Lung microvascular endothelial cell (primary cell): ENCODE data around the gene CYTH3. TPM values are rescaled to one million over a fixed set of nuclear protein-coding genes. Genes with fewer than 3 reads are reported as not detected.

Experiments used
- DNase-seq, 2 donors: peaks; one replicate each; pipeline versions ENCODE4 v3.0.0 to v3.0.0-alpha.2; 2010; ENCODE audit warnings: low read depth in 2 of 2
- total RNA-seq: library from RNA; depleted of rRNA; stranded (reverse); fragments of >200 nt; gene quantifications from 2 replicates; pipeline ENCODE4 v1.2.1, GENCODE V29; 2014

The CYTH3 gene
- total RNA-seq, 1 donor from 2014 or later = 11.1 TPM

DNA sequence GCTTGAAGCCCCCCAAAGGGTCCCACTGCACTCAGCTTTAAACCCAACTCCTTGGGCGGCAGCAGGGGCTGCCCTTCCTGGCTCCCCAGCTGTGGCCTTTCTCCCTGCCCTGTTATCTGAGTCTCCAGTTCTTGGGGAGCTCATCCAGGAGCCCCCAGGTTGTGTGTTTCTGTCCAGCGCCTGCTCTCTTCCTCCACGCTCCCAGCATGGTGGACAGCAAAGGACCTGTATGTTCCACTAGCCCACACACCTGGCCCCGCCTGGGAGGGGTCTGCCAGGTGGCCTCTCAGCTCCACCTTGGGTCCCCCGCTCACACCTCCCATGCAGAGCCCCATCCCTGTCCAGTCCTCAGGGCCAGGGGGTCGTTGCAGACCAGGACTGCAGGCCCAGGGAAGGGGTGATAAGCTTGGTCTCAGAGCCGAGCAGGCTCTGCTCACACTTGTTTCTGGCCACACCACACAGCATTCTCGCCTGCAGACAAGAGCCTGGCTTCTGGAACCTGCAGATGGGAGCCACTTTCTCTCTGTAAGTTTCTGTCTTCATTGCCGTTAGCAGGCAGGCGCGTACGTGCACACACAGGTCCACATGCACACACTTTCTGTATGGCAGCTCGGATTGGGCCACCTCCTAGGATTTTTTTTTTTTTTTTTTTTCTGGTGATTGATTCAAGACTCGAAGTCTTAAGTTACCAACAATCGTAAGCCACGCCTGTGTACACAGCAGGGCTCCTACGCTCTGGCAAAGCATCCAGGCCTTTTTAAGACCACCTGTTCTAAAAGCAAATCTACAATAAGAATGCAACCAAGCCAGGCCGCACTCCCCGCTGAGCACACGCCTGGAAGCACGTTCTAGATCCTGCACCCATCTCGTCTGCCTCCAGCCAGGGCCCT, 104.6 kb downstream of the CYTH3 start:
- DNase-seq = no peak

DNA sequence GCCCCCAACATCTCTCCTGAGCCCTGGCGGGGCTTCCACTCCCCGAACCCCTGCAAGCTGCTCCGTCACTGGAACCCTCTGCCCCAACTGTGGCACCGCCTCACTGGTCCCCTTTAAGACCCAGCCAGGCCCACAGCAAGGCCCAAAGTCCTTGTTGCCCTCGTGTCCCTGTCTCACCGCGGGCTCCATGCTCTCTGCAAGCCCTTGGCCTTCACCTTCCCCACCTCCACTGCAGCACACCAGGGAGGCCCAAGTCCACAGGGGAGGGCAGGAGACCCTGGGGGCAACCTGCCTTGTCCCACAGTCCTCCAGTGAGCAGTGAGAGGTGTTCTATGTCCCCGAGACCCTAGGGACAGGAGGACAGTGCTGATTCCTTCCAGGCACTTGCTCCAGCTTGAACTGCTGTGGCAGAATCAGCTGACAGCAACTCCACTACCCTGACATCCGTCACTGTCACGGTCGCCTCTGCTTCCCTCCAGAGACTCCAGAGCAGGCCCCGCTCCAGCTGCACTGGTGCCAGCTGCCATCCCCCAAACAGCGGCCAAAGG, 105.3 kb downstream of the CYTH3 start:
- DNase-seq = no peak

DNA sequence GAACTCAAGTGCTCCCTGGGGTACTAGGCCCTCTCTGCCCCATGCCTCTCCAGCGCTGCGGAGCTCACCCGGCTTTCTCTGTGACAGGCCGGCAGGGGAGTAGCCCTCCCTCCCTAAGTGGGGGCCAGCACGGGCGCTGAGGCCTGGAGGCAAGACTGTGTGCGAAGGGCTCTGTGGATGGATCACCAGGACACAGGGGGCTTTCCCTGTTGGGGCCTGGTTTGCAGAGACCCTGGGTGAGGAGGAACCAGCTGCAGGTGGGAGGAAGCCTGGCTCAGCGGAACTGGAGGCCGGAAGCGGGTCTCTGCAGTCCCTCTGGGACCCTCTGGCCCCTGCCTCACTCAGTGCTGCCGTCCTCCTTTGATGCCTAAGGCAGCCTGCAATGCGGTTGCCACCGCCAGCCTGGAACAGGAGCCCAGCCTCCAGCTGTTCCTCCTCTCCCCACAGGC, 106.0 kb downstream of the CYTH3 start:
- DNase-seq = no peak

DNA sequence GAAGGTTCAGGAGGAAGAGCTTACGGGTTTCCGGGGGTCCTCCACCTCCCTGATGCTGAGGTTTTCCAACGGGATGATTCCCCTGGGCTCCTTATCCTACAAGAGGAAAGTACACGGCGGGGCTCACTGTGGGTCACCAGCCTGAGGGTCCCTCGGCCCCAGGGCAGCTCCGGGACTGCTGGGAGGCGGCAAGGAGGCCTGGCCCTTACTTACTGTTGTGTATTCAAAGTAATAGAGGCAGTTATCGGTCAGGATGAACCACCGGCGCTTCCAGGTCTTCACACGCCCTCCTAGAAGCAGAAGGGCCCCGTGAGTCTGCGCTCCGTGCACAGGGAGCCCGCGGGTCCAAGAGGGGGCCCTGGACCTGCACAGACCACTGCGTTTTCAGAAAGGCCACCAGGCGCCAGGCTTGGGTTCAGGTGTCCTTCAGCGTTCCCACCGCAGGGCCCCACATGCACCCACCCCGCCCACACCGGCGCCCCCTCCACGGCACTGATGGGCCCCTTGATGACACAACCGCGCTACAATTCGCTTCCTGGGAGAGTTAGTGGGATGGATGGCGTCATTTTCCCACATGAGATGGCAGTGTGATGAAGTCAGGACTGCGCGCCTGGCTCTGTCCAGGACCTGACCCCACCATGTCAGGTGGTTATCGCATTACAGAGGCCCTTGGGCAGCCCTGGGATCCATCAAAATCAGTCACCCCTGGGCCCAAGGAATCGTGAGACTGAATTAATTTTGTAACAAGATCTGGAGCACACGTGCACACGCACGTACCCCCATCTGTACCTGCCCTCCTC, 106.7 kb downstream of the CYTH3 start:
- no peak for DNase-seq

DNA sequence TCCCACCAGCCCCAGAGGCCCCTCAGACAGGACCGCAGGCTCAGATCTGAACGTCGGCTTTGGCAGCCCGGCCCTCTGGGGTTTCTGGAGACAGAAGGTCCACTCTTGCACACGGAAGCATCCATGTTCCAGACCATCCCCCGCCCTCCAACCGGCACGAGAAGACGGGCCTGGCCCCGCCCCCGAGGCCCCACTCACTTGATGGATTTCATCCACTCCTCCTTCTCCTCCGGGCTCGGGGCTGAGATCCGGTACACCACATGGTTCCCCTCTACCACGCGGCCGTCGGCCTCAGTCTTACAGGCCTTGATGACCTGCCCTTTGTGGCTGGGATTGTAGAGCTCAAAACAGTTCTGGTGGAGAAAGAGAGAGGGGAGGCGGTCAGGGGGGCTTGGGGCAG, 107.3 kb downstream of the CYTH3 start:
- DNase-seq = no peak

DNA sequence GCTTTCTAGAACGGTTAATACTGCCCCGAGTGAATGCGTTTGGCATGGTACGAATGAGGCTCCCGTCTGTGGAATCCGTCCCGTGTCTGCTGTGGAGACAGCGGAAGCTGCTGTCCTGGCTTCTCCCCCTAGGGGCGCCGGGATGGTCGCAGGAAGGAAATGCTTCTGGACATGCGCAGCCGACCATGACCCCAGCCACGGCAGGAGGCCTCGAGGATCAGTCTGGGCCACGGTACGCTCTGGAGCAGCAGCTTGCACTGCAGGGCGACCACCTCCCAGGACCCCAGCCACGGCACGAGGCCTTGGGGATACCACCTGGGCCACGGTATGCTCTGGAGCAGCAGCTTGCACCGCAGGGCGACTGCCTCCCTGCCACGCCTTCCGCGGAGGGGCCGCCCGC, 107.9 kb downstream of the CYTH3 start:
- peak in 1 of 2 donors; percentile 57 for DNase-seq

DNA sequence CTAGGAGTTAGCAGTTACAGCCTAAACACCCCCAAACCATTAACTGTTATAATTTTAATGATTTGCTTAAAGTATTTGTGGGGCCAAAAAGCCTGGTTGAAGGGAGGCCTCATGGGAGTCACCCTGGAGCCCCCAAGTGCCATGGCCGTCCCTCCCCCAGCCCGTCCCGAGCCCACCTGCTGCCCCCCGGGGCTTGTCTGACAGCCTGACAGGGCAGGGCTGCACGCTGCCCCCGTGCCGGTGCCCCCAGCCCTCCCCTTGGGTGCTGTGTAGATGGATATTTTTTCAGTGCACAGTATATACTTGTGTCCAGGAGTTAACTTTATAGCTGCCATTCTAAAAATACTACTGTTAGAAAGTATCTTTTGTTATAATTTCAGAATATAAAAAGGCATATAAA, 108.4 kb downstream of the CYTH3 start:
- no peak for DNase-seq

DNA sequence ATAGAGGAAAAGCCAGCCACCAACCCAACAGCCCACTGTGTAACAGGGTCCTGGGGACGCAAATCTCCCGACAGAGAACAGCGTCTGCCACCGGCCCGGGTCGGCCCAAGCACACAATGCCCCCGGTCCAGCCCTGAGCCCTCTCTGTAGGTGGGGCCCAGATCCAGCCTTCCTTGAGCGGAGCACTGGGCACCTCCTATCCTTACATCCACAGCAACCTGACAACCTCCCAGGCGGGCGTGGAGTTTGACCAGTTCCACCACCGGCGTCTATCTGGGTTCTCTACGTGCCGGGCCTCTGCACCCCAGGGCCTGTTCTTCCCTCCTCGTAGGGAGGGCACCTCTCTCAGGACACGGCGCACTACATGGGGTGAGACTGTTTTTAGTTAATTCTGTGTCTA, 109.0 kb downstream of the CYTH3 start:
- DNase-seq = no peak

DNA sequence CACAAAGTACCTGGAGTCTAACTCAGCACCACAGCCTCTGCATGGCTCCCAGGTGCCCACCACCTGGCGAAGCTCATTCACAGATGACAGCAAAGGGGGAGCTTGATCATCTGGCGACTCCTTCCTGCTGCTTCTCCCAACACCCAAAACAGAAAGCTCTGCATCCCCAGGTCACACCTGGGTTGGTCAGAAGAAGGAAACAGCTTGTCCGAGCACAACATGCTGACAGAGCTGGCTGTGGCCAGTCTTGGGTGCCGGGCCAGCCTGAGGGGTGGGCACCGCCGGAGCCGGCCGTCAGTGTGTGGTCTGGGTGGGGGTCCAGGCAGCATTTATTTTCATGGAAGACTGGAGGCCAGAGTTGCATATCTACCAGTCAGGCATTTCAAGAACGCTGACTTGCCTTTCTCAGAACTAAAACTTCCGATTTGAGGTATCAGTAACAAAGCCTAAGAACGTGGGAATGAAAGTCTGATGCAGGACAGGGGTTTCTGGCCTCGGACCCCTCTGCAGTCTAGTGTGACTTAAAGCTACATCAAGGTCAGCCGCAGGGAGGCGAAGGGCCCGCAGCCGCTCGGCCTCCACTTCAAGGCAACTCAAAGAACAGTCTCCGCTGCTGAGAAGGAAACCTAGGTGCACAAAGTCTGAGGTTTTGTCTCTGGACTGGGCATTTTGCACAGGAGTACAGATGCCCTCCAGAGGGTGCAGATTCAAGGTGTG, 109.6 kb downstream of the CYTH3 start:
- no peak for DNase-seq

DNA sequence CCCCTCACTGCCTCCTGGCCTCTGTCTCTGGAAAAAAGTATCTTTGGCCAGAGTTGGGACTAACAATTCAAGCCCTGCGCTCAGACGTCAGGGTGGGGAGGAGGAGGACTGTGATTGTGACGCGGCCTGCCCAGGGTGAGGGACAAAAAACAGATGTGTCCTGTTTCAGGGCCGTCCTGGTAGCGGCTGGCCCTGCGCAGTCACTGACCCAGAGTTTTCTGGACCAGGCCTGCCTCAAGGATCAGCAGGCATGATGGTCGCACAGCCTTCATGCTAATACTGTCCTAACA, 110.1 kb downstream of the CYTH3 start:
- no peak for DNase-seq

DNA sequence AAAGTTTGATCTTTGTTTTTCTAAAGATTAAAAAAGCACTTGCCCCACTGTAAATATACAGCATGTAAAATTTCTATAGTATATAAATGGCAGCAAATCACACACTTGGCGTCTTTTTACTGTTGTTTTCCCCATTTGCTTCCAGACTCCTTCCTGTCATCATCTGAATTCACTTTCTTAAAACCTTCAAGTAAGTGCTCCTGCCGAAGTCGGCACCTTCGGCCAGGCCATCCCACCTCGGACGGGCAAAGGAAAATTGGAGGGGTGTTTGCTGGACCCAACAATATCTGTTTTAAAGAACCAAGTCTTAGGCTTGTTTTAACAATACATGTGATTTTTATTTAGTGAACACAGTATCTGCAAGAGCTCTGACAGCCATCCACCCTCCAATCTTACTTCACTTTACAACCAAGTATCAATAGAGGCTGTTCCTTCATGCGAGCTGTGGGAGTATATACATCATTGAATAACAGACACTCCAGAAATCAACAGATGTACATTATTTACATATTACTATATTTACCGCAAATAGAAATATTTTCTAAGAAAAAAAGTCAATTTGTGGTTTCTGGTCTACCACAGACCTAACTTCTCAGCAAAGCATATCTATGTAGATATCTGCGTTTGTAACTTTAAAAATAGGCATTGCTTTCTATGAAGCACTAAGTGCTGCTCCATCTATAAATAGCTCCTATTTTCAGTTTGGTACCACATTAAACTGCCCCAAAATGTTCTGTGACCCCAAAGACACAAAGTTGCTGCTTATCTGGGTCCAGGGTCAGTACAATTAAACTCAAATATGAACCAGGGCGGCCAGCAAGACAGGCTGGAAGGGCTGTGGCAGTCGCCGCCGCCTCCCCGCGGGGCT, 110.7 kb downstream of the CYTH3 start:
- no peak for DNase-seq

DNA sequence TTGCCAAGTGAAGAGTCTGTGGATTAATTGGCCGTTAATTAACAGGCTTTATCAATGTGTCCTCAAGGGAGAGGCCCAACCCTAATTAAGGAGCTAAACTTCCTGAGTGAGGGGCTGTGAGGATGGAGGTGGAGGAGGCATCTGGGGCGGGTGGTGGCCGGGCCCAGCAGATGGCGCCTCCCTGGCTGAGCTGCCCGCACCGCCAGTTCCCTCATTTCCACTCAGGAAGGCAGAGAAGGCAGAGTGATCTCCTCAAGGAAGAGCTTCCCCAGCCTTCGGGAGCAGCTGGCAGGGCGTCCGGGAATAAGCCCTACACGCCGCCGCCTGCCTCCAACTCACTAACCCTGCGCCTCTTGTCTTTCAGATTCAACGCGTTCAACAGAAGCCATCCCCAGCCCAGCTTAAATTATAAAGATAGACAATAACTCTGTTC, 112.2 kb downstream of the CYTH3 start:
- DNase-seq = peak; percentile 65 to 85

DNA sequence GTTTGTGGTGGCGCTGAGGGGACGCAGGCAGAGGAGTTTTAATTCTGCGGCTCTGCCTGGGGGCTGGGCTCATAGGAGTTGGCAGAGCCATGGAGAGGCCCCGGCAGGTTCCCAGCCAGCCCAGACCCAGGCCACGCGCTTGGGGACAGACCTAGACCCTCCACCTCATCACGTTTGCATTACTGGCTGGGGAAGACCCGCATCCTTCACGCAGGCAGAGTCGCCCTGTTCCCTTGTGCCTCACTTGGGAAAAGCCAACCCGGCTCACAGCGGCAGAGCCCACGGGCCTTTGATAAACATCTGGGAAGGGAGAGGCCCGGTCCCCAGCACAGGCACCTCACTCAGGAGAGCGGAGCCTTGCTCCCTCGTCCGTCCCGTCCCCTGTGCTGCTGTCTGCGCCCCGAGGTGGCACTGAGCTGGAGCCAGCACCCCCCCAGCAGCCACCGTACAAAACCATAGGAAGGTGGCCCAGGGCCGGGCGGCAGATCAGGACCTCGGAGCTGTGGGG, 112.8 kb downstream of the CYTH3 start:
- DNase-seq = no peak

DNA sequence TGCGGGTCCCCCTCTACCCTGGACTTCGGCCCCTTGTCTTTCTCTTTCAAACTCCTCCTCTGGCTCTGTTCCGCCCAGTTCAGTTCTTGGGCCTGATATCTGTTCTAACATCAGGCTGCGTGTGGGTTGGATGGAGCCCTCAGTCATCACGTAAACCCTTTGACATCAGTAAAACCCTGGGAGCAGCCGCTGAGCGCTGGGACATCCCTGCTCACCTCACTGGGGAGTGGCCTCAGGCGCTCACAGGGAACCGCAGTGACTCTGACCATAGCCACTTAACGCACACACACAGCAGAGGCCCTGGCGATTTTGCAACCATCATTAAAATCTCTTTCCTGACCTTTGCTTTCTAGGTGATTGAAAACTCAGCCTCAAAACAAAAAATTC, 113.3 kb downstream of the CYTH3 start:
- no peak for DNase-seq

DNA sequence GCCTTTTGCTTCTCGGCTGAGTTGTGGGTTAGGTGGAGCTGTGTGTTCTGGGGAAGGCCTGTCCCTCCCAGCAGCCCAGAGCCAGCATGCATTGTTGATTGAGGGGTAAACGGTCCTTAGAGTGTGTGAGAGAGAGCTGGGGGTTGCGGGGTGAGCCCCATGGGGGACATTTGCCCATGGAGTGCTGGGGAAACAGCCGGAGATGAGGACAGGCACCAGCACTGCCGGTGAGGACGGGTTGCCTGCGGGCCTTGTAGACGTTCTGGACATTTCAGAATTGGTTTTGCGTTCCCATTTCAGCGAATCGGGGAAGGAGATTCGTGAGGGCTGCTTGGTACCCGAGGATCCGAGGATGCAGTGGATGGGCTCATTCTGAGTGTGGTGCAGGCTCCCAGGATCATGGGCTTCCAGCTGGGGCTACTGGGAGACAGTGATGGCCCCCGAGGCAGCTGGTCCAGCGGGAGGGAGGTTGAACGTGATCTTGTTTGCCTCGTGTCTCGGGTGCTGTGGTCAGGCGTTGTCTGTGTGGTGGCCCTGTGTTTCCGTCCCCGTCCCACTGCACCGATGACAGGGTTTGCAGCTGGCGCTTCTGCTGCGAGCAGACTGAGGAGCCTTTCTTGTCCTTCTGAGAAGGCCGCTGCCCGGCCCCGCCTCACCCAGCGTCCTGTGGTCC, 113.9 kb downstream of the CYTH3 start:
- DNase-seq = no peak

DNA sequence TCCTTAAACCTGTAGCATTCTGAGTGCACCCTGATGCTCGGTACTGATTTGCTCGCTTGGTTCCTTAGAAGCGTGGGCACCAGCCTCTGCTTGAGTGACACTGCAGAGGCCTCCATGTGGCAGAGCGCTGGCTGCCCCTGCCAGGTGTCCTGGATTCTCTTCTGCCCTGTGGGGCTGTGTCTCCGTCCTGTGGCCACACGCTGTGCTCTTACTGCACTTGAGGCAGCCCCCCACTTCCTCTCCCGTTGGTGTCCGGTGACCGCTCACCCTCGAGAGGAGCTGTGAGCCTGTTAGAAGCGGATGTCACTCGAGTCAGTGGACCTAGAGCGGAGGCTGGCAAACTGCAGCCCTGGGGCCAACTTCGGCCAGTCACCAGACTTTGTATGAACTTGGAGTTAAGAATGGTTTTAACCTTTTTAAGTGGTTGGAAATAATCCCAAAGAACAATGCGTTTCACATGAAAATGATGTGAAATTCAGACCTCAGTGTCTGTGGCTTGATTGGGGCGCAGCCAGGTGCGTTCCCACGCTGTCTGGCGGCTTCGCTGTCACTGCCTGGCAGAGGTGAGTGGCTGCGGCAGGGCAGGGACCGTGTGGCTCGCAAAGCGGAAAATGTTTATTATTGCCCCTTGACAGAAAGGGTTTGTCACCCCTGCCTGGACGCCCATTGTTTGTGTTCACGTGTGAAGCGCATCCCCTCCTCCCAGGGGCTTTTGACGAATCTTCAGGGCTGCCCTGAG, 114.6 kb downstream of the CYTH3 start:
- no peak for DNase-seq

DNA sequence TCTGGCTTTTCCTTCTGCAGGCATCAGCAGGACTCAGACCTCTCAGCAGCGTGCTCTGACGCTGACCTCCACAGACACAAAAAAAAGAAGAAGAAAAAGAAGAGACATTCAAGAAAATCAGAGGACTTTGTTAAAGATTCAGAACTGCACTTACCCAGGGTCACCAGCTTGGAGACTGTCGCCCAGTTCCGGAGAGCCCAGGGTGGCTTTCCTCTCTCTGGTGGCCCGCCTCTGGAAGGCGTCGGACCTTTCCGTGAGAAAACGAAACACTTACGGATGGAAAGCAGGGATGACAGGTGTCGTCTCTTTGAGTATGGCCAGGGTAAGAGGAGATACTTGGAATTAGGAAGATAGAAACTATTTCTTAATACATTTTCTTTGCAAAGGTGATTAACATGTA, 115.7 kb downstream of the CYTH3 start:
- DNase-seq = no peak

DNA sequence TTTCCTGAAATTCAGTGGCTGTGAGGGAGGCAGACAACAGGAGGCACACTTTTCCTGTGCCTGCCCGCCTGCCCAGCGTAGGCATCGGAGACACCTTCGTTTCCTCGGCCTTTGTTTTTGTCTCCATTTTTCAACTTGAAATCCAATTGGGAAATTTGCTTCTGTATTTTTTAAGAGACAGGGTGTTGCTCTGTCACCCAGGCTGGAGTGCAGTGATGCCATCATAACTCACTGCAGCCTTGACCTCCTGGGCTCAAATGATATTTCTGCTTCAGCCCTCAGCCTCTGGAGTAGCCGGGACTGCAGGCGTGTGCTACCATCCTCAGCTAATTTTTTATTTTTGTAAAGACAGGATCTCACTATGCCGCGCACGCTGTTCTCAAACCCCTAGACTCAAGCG, 116.8 kb downstream of the CYTH3 start:
- DNase-seq = no peak
